Activated naive CD8-positive, alpha-beta T cell treated with anti-CD3 and anti-CD28 coated beads, Interleukin-2, amount 50 U/mL, for 16 hours (primary cell): ENCODE data around the gene WFDC1.

ENCODE experiments used
- DNase-seq: peaks from one replicate; pipeline ENCODE4 v3.0.0-alpha.2; 2020; ENCODE audit warnings: low read depth, low spot score

Gene WFDC1

GRCh38 chr16:84378099-84378498 lies 83.4 kb downstream of the WFDC1 start:
- no peak for DNase-seq

- no peak for DNase-seq
Observed at GRCh38 chr16:84378567-84378966, 83.9 kb downstream of the WFDC1 start.

GRCh38 chr16:84379008-84379708 lies 84.5 kb downstream of the WFDC1 start:
- DNase-seq = no peak
